ENCODE results near the gene CLIC1. TPM values are rescaled to one million over a fixed set of nuclear protein-coding genes. Genes with fewer than 3 reads are reported as not detected.

Gene CLIC1
- total RNA-seq, 1 donor from 2014 or later = 694 TPM

GRCh38 chr6:31739639-31740396 lies 3.5 kb upstream of the CLIC1 start, which contains the start of gene MSH5:
TSS of gene MSH5 (plus strand) at chr6:31740005. CDS start at chr6:31740467, 462 bp downstream.
- peak; percentile 98 to 99 for DNase-seq (ENCODE audit: low read depth in 2 of 2)

- peak in 1 of 2 donors; percentile 91 for DNase-seq (ENCODE audit: low read depth in 2 of 2)
Observed at GRCh38 chr6:31737991-31738979, 2.0 kb upstream of the CLIC1 start.

GRCh38 chr6:31737315-31737990 lies 1.1 kb upstream of the CLIC1 start:
- DNase-seq (ENCODE audit: low read depth in 2 of 2) = peak; percentile 61 to 69

GRCh38 chr6:31736768-31737314 lies 511 bp upstream of the CLIC1 start:
- DNase-seq (ENCODE audit: low read depth in 2 of 2) = no peak

- peak in 1 of 2 donors; percentile 82 for DNase-seq (ENCODE audit: low read depth in 2 of 2)
Observed at GRCh38 chr6:31734821-31735406, 1.4 kb downstream of the CLIC1 start.

- DNase-seq (ENCODE audit: low read depth in 2 of 2) = no peak
Observed at GRCh38 chr6:31734247-31734820, 2.0 kb downstream of the CLIC1 start.

- no peak for DNase-seq (ENCODE audit: low read depth in 2 of 2)
Observed at GRCh38 chr6:31733734-31734133, 2.6 kb downstream of the CLIC1 start.

GRCh38 chr6:31732029-31732428 lies 4.3 kb downstream of the CLIC1 start:
- DNase-seq (ENCODE audit: low read depth in 2 of 2) = no peak

GRCh38 chr6:31730631-31731086 lies 5.7 kb downstream of the CLIC1 start:
- no peak for DNase-seq (ENCODE audit: low read depth in 2 of 2)

- DNase-seq (ENCODE audit: low read depth in 2 of 2) = peak; percentile 77 to 95
Observed at GRCh38 chr6:31729979-31730630, 6.2 kb downstream of the CLIC1 start.

GRCh38 chr6:31729515-31729978 lies 6.8 kb downstream of the CLIC1 start:
- peak; percentile 78 to 88 for DNase-seq (ENCODE audit: low read depth in 2 of 2)

- no peak for DNase-seq (ENCODE audit: low read depth in 2 of 2)
Observed at GRCh38 chr6:31728767-31729514, 7.4 kb downstream of the CLIC1 start, which contains the start of gene DDAH2. TSS of gene DDAH2 (minus strand) at chr6:31729299. CDS start at chr6:31729161, 138 bp downstream.

- DNase-seq (ENCODE audit: low read depth in 2 of 2) = no peak
Observed at GRCh38 chr6:31727717-31728671, 8.3 kb downstream of the CLIC1 start.

- peak in 1 of 2 donors; percentile 39 for DNase-seq (ENCODE audit: low read depth in 2 of 2)
Observed at GRCh38 chr6:31727034-31727716, 9.2 kb downstream of the CLIC1 start.

- DNase-seq (ENCODE audit: low read depth in 2 of 2) = peak in 1 of 2 donors; percentile 56
Observed at GRCh38 chr6:31725502-31726350, 10.6 kb downstream of the CLIC1 start.

Measured in dermis microvascular lymphatic vessel endothelial cell (primary cell).